ENCODE measurements around the gene GALNT17.

DNA sequence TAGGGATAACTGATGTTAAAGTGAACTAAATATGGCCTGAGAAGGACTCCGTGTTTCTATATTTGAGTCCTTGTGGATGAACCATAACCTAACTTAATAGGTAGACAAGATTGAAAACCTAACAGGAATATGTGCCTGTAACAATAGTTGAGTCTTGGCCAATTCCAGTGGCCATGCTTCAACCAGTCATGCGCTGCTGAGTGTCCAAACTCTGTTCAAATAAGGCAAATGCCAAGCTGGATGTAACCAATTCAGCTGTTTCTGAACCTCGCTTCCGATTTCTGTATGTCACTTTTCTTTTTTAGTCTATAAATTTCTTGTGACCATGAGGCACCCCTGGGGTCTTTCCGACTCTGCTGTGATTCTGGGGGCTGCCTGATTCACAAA lies 608.2 kb downstream of the GALNT17 start:
- TF ChIP-seq, protein P1, sequence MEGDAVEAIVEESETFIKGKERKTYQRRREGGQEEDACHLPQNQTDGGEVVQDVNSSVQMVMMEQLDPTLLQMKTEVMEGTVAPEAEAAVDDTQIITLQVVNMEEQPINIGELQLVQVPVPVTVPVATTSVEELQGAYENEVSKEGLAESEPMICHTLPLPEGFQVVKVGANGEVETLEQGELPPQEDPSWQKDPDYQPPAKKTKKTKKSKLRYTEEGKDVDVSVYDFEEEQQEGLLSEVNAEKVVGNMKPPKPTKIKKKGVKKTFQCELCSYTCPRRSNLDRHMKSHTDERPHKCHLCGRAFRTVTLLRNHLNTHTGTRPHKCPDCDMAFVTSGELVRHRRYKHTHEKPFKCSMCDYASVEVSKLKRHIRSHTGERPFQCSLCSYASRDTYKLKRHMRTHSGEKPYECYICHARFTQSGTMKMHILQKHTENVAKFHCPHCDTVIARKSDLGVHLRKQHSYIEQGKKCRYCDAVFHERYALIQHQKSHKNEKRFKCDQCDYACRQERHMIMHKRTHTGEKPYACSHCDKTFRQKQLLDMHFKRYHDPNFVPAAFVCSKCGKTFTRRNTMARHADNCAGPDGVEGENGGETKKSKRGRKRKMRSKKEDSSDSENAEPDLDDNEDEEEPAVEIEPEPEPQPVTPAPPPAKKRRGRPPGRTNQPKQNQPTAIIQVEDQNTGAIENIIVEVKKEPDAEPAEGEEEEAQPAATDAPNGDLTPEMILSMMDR (IDR thresholded peaks at IDR 0.05), result no peak
- TF ChIP-seq POLR2A (IDR thresholded peaks at IDR 0.05), result no peak
